ENCODE data around the gene LCE3B.

The LCE3B gene

DNA sequence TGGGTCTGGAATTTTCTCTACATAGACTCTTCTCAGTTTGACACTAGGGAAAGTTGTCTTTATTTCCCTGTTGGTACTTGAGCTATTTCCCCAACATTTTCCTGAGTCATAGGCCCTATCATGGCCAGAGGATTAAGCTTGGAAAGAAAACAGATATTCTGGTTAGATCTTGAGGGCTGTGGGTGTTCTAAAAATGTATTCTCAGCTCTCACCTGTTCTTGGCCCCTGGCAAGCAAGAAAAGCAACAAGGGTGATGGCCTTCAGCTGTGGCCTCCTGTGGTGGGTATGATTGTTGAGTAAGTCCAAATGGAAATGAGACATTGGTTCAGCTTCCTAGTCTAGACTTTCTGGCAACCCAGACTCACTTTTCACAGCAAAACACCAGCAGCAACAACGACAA lies 26.7 kb downstream of the LCE3B start:
- Histone ChIP-seq H3K4me2 (ENCODE audit: low read length) (no peak overlapping the region), H3K4me3 (ENCODE audit: low read depth, low read length, poor library complexity, severe bottlenecking) (no peak overlapping the region), H3K4me1 (ENCODE audit: insufficient read depth, low read length, severe bottlenecking) (no peaks in the 10 kb centered on the region), H3K9me3 (ENCODE audit: low read length) (no peaks in the 10 kb centered on the region), H3K79me2 (ENCODE audit: insufficient read depth, low read length) (no peaks in the 10 kb centered on the region), H3K27me3 (ENCODE audit: insufficient read depth, low read length) (no peaks in the 10 kb centered on the region), H4K20me1 (ENCODE audit: insufficient read depth, low read length) (no peaks in the 10 kb centered on the region), H3K9ac (ENCODE audit: low read length) (no peak overlapping the region), H3F3A (ENCODE audit: insufficient read depth, low read length) (no peaks in the 10 kb centered on the region), H3K9me2 (ENCODE audit: low read depth, low read length) (no peaks in the 10 kb centered on the region), H2AFZ (ENCODE audit: low read length) (no peak overlapping the region), H3K36me3 (ENCODE audit: insufficient read depth, low read length) (no peaks in the 10 kb centered on the region), H3K27ac (ENCODE audit: low read depth, low read length, poor library complexity, severe bottlenecking) (no peak overlapping the region)
- TF ChIP-seq, protein P1, sequence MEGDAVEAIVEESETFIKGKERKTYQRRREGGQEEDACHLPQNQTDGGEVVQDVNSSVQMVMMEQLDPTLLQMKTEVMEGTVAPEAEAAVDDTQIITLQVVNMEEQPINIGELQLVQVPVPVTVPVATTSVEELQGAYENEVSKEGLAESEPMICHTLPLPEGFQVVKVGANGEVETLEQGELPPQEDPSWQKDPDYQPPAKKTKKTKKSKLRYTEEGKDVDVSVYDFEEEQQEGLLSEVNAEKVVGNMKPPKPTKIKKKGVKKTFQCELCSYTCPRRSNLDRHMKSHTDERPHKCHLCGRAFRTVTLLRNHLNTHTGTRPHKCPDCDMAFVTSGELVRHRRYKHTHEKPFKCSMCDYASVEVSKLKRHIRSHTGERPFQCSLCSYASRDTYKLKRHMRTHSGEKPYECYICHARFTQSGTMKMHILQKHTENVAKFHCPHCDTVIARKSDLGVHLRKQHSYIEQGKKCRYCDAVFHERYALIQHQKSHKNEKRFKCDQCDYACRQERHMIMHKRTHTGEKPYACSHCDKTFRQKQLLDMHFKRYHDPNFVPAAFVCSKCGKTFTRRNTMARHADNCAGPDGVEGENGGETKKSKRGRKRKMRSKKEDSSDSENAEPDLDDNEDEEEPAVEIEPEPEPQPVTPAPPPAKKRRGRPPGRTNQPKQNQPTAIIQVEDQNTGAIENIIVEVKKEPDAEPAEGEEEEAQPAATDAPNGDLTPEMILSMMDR (IDR thresholded peaks at IDR 0.05; ENCODE audit: low read length), result no peak
- TF ChIP-seq EZH2 (IDR thresholded peaks at IDR 0.05; ENCODE audit: borderline replicate concordance, low read length), result no peak

GRCh38 chr1:152643945-152644344 lies 30.3 kb downstream of the LCE3B start:
- no peaks in the 10 kb centered on the region for H3K4me1 ChIP-seq (ENCODE audit: insufficient read depth, low read length, severe bottlenecking)
- no peak overlapping the region for H3K4me3 ChIP-seq (ENCODE audit: low read depth, low read length, poor library complexity, severe bottlenecking)
- TF ChIP-seq, protein P1 (IDR thresholded peaks at IDR 0.05; ENCODE audit: low read length), result no peak
- TF ChIP-seq EZH2 (IDR thresholded peaks at IDR 0.05; ENCODE audit: borderline replicate concordance, low read length), result no peak
- H3K9ac ChIP-seq (ENCODE audit: low read length), result no peak overlapping the region
- no peak overlapping the region for H3K27ac ChIP-seq (ENCODE audit: low read depth, low read length, poor library complexity, severe bottlenecking)
- no peak overlapping the region for H3K4me2 ChIP-seq (ENCODE audit: low read length)
- no peak overlapping the region for H2AFZ ChIP-seq (ENCODE audit: low read length)
- H3K36me3 ChIP-seq (ENCODE audit: insufficient read depth, low read length), result no peaks in the 10 kb centered on the region
- no peaks in the 10 kb centered on the region for H3K9me2 ChIP-seq (ENCODE audit: low read depth, low read length)
- no peaks in the 10 kb centered on the region for H3K9me3 ChIP-seq (ENCODE audit: low read length)
- H4K20me1 ChIP-seq (ENCODE audit: insufficient read depth, low read length), result no peaks in the 10 kb centered on the region
- no peaks in the 10 kb centered on the region for H3F3A ChIP-seq (ENCODE audit: insufficient read depth, low read length)
- H3K27me3 ChIP-seq (ENCODE audit: insufficient read depth, low read length), result no peaks in the 10 kb centered on the region
- H3K79me2 ChIP-seq (ENCODE audit: insufficient read depth, low read length), result no peaks in the 10 kb centered on the region

DNA sequence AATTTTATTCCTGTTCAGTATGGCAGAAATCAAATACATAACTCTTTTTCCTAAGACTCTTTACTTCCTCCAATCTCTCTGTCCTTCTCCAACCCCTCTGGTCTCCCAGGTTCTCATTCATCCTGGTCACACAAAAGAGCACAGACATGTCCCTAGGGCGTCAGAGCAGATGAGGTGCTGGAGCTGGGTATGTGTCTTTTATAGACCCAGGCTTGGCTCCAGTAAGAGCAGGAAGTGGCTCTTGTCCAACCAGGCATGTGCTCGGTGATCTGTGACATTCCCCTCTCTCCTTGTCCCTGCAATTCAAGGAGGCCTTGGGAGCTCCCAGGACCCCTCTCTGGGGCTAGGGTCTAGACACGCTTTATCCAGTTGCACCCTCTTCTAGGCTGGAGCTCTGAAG lies 31.5 kb downstream of the LCE3B start:
- Histone ChIP-seq H3K4me2 (ENCODE audit: low read length) (no peak overlapping the region), H3F3A (ENCODE audit: insufficient read depth, low read length) (no peaks in the 10 kb centered on the region), H2AFZ (ENCODE audit: low read length) (no peak overlapping the region), H3K4me1 (ENCODE audit: insufficient read depth, low read length, severe bottlenecking) (no peaks in the 10 kb centered on the region), H3K36me3 (ENCODE audit: insufficient read depth, low read length) (no peaks in the 10 kb centered on the region), H3K4me3 (ENCODE audit: low read depth, low read length, poor library complexity, severe bottlenecking) (no peak overlapping the region), H3K9me3 (ENCODE audit: low read length) (no peaks in the 10 kb centered on the region), H3K9me2 (ENCODE audit: low read depth, low read length) (no peaks in the 10 kb centered on the region), H3K27me3 (ENCODE audit: insufficient read depth, low read length) (no peaks in the 10 kb centered on the region), H3K9ac (ENCODE audit: low read length) (no peak overlapping the region), H3K27ac (ENCODE audit: low read depth, low read length, poor library complexity, severe bottlenecking) (no peak overlapping the region), H3K79me2 (ENCODE audit: insufficient read depth, low read length) (no peaks in the 10 kb centered on the region), H4K20me1 (ENCODE audit: insufficient read depth, low read length) (no peaks in the 10 kb centered on the region)
- TF ChIP-seq, protein P1 (IDR thresholded peaks at IDR 0.05; ENCODE audit: low read length), result no peak
- TF ChIP-seq EZH2 (IDR thresholded peaks at IDR 0.05; ENCODE audit: borderline replicate concordance, low read length), result no peak
